H9 (cell line): ENCODE data around the gene AATK. TPM values are rescaled to one million over a fixed set of nuclear protein-coding genes. Genes with fewer than 3 reads are reported as not detected.

ENCODE experiments used
- DNase-seq: peaks from one replicate; pipeline ENCODE4 v3.0.0-alpha.2; 2017
- H2AFZ ChIP-seq: one replicate; pipeline ENCODE4 v1.6.1; 2013; ENCODE audit warnings: mild to moderate bottlenecking, low read length, control low read depth, moderate library complexity
- H2AK5ac ChIP-seq: 2 replicates; pipeline ENCODE4 v1.6.1; 2013; ENCODE audit warnings: low read length, control low read depth, mixed read lengths; ENCODE audit not compliant: insufficient read length
- H2BK120ac ChIP-seq: one replicate; pipeline ENCODE4 v1.6.1; 2013; ENCODE audit warnings: low read depth, mild to moderate bottlenecking, low read length, control low read depth, inconsistent platforms; ENCODE audit not compliant: poor library complexity, severe bottlenecking
- H2BK12ac ChIP-seq: 2 replicates; pipeline ENCODE4 v1.6.1; 2013; ENCODE audit warnings: low read length, control low read depth, mixed read lengths, low read depth; ENCODE audit not compliant: insufficient read length
- H2BK15ac ChIP-seq: 2 replicates; pipeline ENCODE4 v1.6.1; 2013; ENCODE audit warnings: low read depth, low read length, control low read depth
- H2BK20ac ChIP-seq: one replicate; pipeline ENCODE4 v1.6.1; 2013; ENCODE audit warnings: low read depth, mild to moderate bottlenecking, low read length, control low read depth, inconsistent platforms; ENCODE audit not compliant: poor library complexity, severe bottlenecking
- H2BK5ac ChIP-seq: 2 replicates; pipeline ENCODE4 v1.6.1; 2013; ENCODE audit warnings: low read length, control low read depth, mixed read lengths; ENCODE audit not compliant: insufficient read length
- H3K14ac ChIP-seq: 2 replicates; pipeline ENCODE4 v1.6.1; 2013; ENCODE audit warnings: low read length, control low read depth; ENCODE audit not compliant: insufficient read depth
- H3K18ac ChIP-seq: 2 replicates; pipeline ENCODE4 v1.6.1; 2013; ENCODE audit warnings: low read depth, mild to moderate bottlenecking, mixed read lengths, low read length, control low read depth; ENCODE audit not compliant: insufficient read length
- H3K23ac ChIP-seq: 2 replicates; pipeline ENCODE4 v1.6.1; 2013; ENCODE audit warnings: low read length, control low read depth, mixed read lengths, low read depth; ENCODE audit not compliant: insufficient read length
- H3K23me2 ChIP-seq: 2 replicates; pipeline ENCODE4 v1.6.1; 2013; ENCODE audit warnings: low read depth, mild to moderate bottlenecking, mixed read lengths, low read length, control low read depth; ENCODE audit not compliant: insufficient read length, poor library complexity, severe bottlenecking
- H3K27ac ChIP-seq: 2 replicates; pipeline ENCODE4 v1.5.1; 2013; ENCODE audit warnings: low read length, control low read depth, mixed read lengths, low read depth; ENCODE audit not compliant: insufficient read length
- H3K27me3 ChIP-seq: 2 replicates; pipeline ENCODE4 v1.6.1; 2013; ENCODE audit warnings: low read length, control low read depth, inconsistent platforms; ENCODE audit not compliant: insufficient read depth
- H3K4ac ChIP-seq: 2 replicates; pipeline ENCODE4 v1.6.1; 2013; ENCODE audit warnings: low read depth, mild to moderate bottlenecking, control low read depth, inconsistent platforms, low read length, moderate library complexity
- H3K4me1 ChIP-seq: 2 replicates; pipeline ENCODE4 v1.6.1; 2013; ENCODE audit warnings: low read length, control low read depth, inconsistent platforms; ENCODE audit not compliant: insufficient read depth
- H3K4me2 ChIP-seq: 2 replicates; pipeline ENCODE4 v1.6.1; 2013; ENCODE audit warnings: low read length, control low read depth, mixed read lengths; ENCODE audit not compliant: insufficient read length, insufficient read depth
- H3K56ac ChIP-seq: 2 replicates; pipeline ENCODE4 v1.6.1; 2013; ENCODE audit warnings: low read depth, mild to moderate bottlenecking, mixed read lengths, low read length, control low read depth; ENCODE audit not compliant: insufficient read length
- H3K79me1 ChIP-seq: 2 replicates; pipeline ENCODE4 v1.6.1; 2013; ENCODE audit warnings: low read depth, mild to moderate bottlenecking, moderate library complexity, low read length, control low read depth, inconsistent platforms; ENCODE audit not compliant: insufficient read depth, poor library complexity, severe bottlenecking
- H3K79me2 ChIP-seq: 2 replicates; pipeline ENCODE4 v1.6.1; 2013; ENCODE audit warnings: low read length, control low read depth, inconsistent platforms; ENCODE audit not compliant: insufficient read depth
- H3K9ac ChIP-seq: 2 replicates; pipeline ENCODE4 v1.6.1; 2013; ENCODE audit warnings: low read length, control low read depth, mixed read lengths; ENCODE audit not compliant: insufficient read length; ENCODE audit errors: extremely low read depth
- H3K9me3 ChIP-seq: one replicate; pipeline ENCODE4 v1.6.1; 2013; ENCODE audit warnings: low read depth, low read length, inconsistent platforms; ENCODE audit not compliant: control insufficient read depth
- H3T11ph ChIP-seq: one replicate; pipeline ENCODE4 v1.6.1; 2013; ENCODE audit warnings: mild to moderate bottlenecking, low read length, control low read depth, inconsistent platforms
- H4K20me1 ChIP-seq: one replicate; pipeline ENCODE4 v1.6.1; 2013; ENCODE audit not compliant: control insufficient read depth, insufficient read length, insufficient read depth
- H4K5ac ChIP-seq: 2 replicates; pipeline ENCODE4 v1.6.1; 2013; ENCODE audit warnings: low read depth, mild to moderate bottlenecking, mixed read lengths, low read length, control low read depth; ENCODE audit not compliant: insufficient read length
- H4K8ac ChIP-seq: replicated peaks from 2 replicates; pipeline ENCODE4 v1.6.1; 2013; ENCODE audit warnings: low read length, control low read depth, mixed read lengths, low read depth; ENCODE audit not compliant: insufficient read length
- H4K91ac ChIP-seq: 2 replicates; pipeline ENCODE4 v1.6.1; 2013; ENCODE audit warnings: low read depth, mild to moderate bottlenecking, moderate library complexity, mixed read lengths, low read length, control low read depth; ENCODE audit not compliant: insufficient read length
- H3K27ac Mint-ChIP-seq, 3 experiments: 2 replicates in 2 of 3; 3 replicates in 1 of 3; pipeline ENCODE4 v1.8.0; 2020 to 2021; ENCODE audit warnings: mixed read lengths in 3 of 3, mild to moderate bottlenecking in 1 of 3, moderate library complexity in 1 of 3
- H3K27me3 Mint-ChIP-seq: 2 replicates; pipeline ENCODE4 v1.8.0; 2021; ENCODE audit warnings: low read depth, mild to moderate bottlenecking, moderate library complexity, mixed read lengths
- H3K36me3 Mint-ChIP-seq, 3 experiments: 2 replicates in 2 of 3; 3 replicates in 1 of 3; pipeline ENCODE4 v1.8.0; 2020 to 2021; ENCODE audit warnings: low read depth in 3 of 3, mixed read lengths in 3 of 3; ENCODE audit not compliant: insufficient read depth in 1 of 3
- H3K4me1 Mint-ChIP-seq, 2 experiments: 2 replicates each; pipeline ENCODE4 v1.8.0; 2020; ENCODE audit warnings: mixed read lengths in 2 of 2
- H3K4me3 Mint-ChIP-seq, 2 experiments: 2 replicates in 1 of 2; 3 replicates in 1 of 2; pipeline ENCODE4 v1.8.0; 2020 to 2021; ENCODE audit warnings: mild to moderate bottlenecking in 2 of 2, mixed read lengths in 2 of 2, moderate library complexity in 1 of 2
- H3K9me3 Mint-ChIP-seq, 2 experiments: 2 replicates in 1 of 2; 3 replicates in 1 of 2; pipeline ENCODE4 v1.8.0; 2020; ENCODE audit warnings: mild to moderate bottlenecking in 2 of 2, mixed read lengths in 2 of 2, moderate library complexity in 1 of 2
- WGBS: extraction: QIAGEN DNeasy Blood & Tissue Kit; methylation state at CpG from one replicate; pipeline ENCODE4 v1.1.7; 2013; ENCODE audit warnings: missing lambda C conversion rate, low lambda C conversion rate, mixed read lengths; ENCODE audit not compliant: insufficient read length; ENCODE audit errors: extremely low coverage; 5-methylcytosine and 5-hydroxymethylcytosine counted together
- total RNA-seq: library from RNA; stranded (reverse); gene quantifications from 2 replicates; pipeline ENCODE4 v1.2.1, GENCODE V29; 2021
- TF ChIP-seq, protein P1 (sequence below): fragments of 200-600 bp; sonication (generic); conservative IDR thresholded peaks from 3 replicates; pipeline ENCODE4 v1.8.0; 2021; ENCODE audit warnings: antibody characterized with exemption, mild to moderate bottlenecking

AATK gene
- total RNA-seq, 1 experiment from 2014 or later, result 2.4 TPM

DNA sequence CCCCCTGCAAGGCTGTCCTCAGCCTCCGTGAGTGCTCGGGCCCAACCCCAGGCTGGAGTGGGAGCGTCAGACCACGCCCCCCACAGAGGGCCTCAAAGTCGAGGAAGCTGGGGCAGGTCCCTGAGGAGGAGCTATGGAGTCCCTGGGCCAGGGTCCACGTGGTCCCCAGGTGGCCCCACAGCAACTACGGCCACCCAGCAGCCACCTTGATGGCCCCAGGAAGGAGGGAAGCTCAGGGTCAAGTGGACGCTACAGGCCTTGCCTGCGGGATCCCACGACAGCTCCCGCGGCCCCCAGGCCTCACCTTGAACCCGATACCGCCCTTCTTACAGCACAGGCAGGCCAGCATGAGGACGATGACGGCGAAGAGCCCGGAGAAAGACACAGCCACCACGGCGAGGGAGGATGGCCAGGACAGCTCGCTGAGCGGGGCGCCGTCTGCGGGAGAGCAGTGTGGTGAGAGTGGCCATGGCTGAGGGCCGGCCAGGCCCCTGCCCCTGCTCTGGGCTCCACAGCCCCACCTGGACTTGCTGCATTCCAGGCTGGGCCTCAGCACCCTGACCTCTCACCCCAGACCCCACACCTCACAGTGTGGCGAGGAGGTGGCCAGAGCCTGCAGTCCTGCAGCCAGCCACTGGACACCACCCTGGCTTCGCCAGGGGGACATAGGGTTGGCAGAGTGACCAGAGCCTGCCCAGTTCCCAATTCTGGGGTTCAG, 31.8 kb downstream of the AATK start:
- H2AK5ac ChIP-seq, result no peak overlapping the region

More for the DNA sequence above, 31.8 kb downstream of the AATK start:
- Histone ChIP-seq H3K27me3 (no peaks in the 10 kb centered on the region), H4K5ac (no peak overlapping the region), H3T11ph (no peak overlapping the region), H3K27ac (no peak overlapping the region), H2AFZ (no peak overlapping the region), H2BK5ac (no peak overlapping the region), H3K56ac (no peak overlapping the region), H4K91ac (no peak overlapping the region), H3K14ac (no peak overlapping the region), H3K4me1 (no peaks in the 10 kb centered on the region), H4K8ac (no peak overlapping the region), H3K79me2 (no peaks in the 10 kb centered on the region), H2BK12ac (no peak overlapping the region), H4K20me1 (no peaks in the 10 kb centered on the region), H2BK20ac (no peak overlapping the region), H3K23ac (no peak overlapping the region), H3K9me3 (no peaks in the 10 kb centered on the region), H3K18ac (no peak overlapping the region), H2BK120ac (no peak overlapping the region), H3K23me2 (no peaks in the 10 kb centered on the region), H3K4me2 (no peak overlapping the region), H3K9ac (no peak overlapping the region), H3K79me1 (no peaks in the 10 kb centered on the region), H2BK15ac (no peak overlapping the region), H3K4ac (no peak overlapping the region)
- H3K27me3 Mint-ChIP-seq, result peaks cover 1% of the 10 kb centered on the region; the same call in 1 of the 2 replicates
- H3K4me3 Mint-ChIP-seq, result no peak overlapping the region
- no peak for DNase-seq
- no peak overlapping the region for H3K27ac Mint-ChIP-seq
- H3K36me3 Mint-ChIP-seq, result peaks cover 0 to 7% (median 0%) of the 10 kb centered on the region in 3 experiments; a peak in 3 of 7 replicates
- TF ChIP-seq, protein P1, sequence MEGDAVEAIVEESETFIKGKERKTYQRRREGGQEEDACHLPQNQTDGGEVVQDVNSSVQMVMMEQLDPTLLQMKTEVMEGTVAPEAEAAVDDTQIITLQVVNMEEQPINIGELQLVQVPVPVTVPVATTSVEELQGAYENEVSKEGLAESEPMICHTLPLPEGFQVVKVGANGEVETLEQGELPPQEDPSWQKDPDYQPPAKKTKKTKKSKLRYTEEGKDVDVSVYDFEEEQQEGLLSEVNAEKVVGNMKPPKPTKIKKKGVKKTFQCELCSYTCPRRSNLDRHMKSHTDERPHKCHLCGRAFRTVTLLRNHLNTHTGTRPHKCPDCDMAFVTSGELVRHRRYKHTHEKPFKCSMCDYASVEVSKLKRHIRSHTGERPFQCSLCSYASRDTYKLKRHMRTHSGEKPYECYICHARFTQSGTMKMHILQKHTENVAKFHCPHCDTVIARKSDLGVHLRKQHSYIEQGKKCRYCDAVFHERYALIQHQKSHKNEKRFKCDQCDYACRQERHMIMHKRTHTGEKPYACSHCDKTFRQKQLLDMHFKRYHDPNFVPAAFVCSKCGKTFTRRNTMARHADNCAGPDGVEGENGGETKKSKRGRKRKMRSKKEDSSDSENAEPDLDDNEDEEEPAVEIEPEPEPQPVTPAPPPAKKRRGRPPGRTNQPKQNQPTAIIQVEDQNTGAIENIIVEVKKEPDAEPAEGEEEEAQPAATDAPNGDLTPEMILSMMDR, result no peak
- H3K9me3 Mint-ChIP-seq, result peaks cover 15 to 17% of the 10 kb centered on the region in 2 experiments
- peaks cover 0 to 7% of the 10 kb centered on the region in 2 experiments; a peak in 2 of 4 replicates for H3K4me1 Mint-ChIP-seq
- no CpG with 5 or more reads among the region's 28 CpGs for WGBS
